H1 (cell line): ENCODE measurements around the gene STKLD1. TPM values are rescaled to one million over a fixed set of nuclear protein-coding genes. Genes with fewer than 3 reads are reported as not detected.

Experiments used
- ASH2L ChIP-seq: fragments of 200-600, 300-600 bp; sonication (generic); IDR thresholded peaks from one replicate; pipeline ENCODE4 v1.7.1; 2017; ENCODE audit warnings: low read length
- ATF2 ChIP-seq: IDR thresholded peaks from 2 replicates; pipeline ENCODE4 v1.6.1; 2012; ENCODE audit warnings: low read length, inconsistent platforms
- CHD7 ChIP-seq: fragments of 300-600 bp; sonication (generic); IDR thresholded peaks from 2 replicates; pipeline ENCODE4 v1.7.1; 2012; ENCODE audit warnings: low read length, moderate library complexity, mild to moderate bottlenecking, inconsistent platforms; ENCODE audit not compliant: insufficient replicate concordance
- EP300 ChIP-seq, 2 experiments: IDR thresholded peaks; 1 replicate in 1 of 2; 2 replicates in 1 of 2; pipeline ENCODE4 v1.6.1; 2011 to 2012; ENCODE audit warnings: low read depth in 2 of 2, low read length in 2 of 2, mild to moderate bottlenecking in 2 of 2, borderline replicate concordance in 1 of 2, inconsistent platforms in 1 of 2, moderate library complexity in 1 of 2
- KDM1A ChIP-seq: fragments of 200-600, 300-600 bp; sonication (generic); IDR thresholded peaks from 2 replicates; pipeline ENCODE4 v1.7.1; 2016; ENCODE audit warnings: mild to moderate bottlenecking, low read length, borderline replicate concordance
- MAFK ChIP-seq: IDR thresholded peaks from 2 replicates; pipeline ENCODE4 v1.6.1; 2012; ENCODE audit warnings: low read depth, mild to moderate bottlenecking, improper control_type of control experiment, low read length
- SP1 ChIP-seq: IDR thresholded peaks from 2 replicates; pipeline ENCODE4 v1.6.1; 2011; ENCODE audit warnings: low read depth, low read length
- SRF ChIP-seq: IDR thresholded peaks from 2 replicates; pipeline ENCODE4 v1.6.1; 2011; ENCODE audit warnings: mild to moderate bottlenecking, low read depth, low read length, moderate library complexity
- SUZ12 ChIP-seq: fragments of 200-600 bp; sonication (generic); IDR thresholded peaks from 2 replicates; pipeline ENCODE4 v1.6.1; 2012; ENCODE audit warnings: mild to moderate bottlenecking, inconsistent platforms, low read length, moderate library complexity, mixed read lengths
- ZNF274 ChIP-seq: IDR thresholded peaks from 2 replicates; pipeline ENCODE4 v1.7.0; 2012; ENCODE audit warnings: low read length, borderline replicate concordance; ENCODE audit errors: extremely low read depth
- polyA plus RNA-seq, 7 experiments: library from polyadenylated mRNA; depleted of rRNA in 3 of 7; stranded (reverse) in 5 of 7; unstranded in 2 of 7; fragments of >200 nt in 5 of 7; fragments of 200-250 nt in 2 of 7; gene quantifications; 1 replicate in 5 of 7; 2 replicates in 1 of 7; 4 replicates in 1 of 7; pipeline versions ENCODE4 v1.2.1 to v1.2.3, GENCODE V29; 2011 to 2013; ENCODE audit warnings: missing spikeins in 2 of 7, mixed read lengths in 2 of 7
- total RNA-seq: library from RNA; stranded (reverse); fragmentation: NEBNext Ultra II Directional; extraction: Animal tissue kit (Norgen Biotek cat#: 25700); gene quantifications from 2 replicates; pipeline ENCODE4 v1.2.1, GENCODE V29; 2021

STKLD1 gene
- total and polyA plus RNA-seq, 2 of the 8 experiments (the other 6 are each of a cell fraction or from before 2014, with no cell fraction given), result 0.26 TPM; not detected in 1

- TF ChIP-seq CHD7, result no peak
- no peak for TF ChIP-seq SP1
- no peak for TF ChIP-seq SUZ12
- no peak for TF ChIP-seq SRF
- TF ChIP-seq ZNF274, result no peak
- no peak for TF ChIP-seq KDM1A
- TF ChIP-seq ASH2L, result no peak
- no peak for TF ChIP-seq EP300 (IDR thresholded peaks at IDR 0.05; ENCODE audit: borderline replicate concordance in 1 of 2, low read depth in 2 of 2, low read length in 2 of 2)
- no peak for TF ChIP-seq ATF2
- TF ChIP-seq MAFK, result no peak
Observed at GRCh38 chr9:133339641-133340040, 36.5 kb upstream of the STKLD1 start (continued).
